BE2C (cell line): Measurements from ENCODE around the gene NAV2.

ENCODE experiments used
- DNase-seq: peaks from one replicate; pipeline ENCODE4 v3.0.0-alpha.2; 2020
- H3K27me3 ChIP-seq: fragments of 250-450 bp; sonication (Bioruptor Pico); 2 replicates; pipeline ENCODE4 v1.5.1; 2020; ENCODE audit warnings: mild to moderate bottlenecking
- H3K36me3 ChIP-seq: fragments of 250-450 bp; sonication (Bioruptor Pico); 2 replicates; pipeline ENCODE4 v1.5.1; 2020; ENCODE audit warnings: mild to moderate bottlenecking
- H3K4me1 ChIP-seq: fragments of 250-450 bp; sonication (Bioruptor Pico); 2 replicates; pipeline ENCODE4 v1.5.1; 2020
- H3K4me3 ChIP-seq: 2 replicates; pipeline ENCODE4 v1.5.1; 2011; ENCODE audit warnings: low read depth, low read length
- H3K9me3 ChIP-seq: fragments of 250-450 bp; sonication (Bioruptor Pico); 2 replicates; pipeline ENCODE4 v1.5.1; 2020
- CTCF ChIP-seq: IDR thresholded peaks from 2 replicates; pipeline ENCODE4 v1.5.1; 2012; ENCODE audit warnings: mild to moderate bottlenecking, low read depth, low read length

NAV2 gene

GRCh38 chr11:20111871-20112270 is 399.2 kb downstream of the NAV2 start:
- Histone ChIP-seq H3K4me1 (peaks cover 9% of the 10 kb centered on the region), H3K4me3 (no peak overlapping the region), H3K36me3 (no peaks in the 10 kb centered on the region), H3K27me3 (no peaks in the 10 kb centered on the region), H3K9me3 (no peaks in the 10 kb centered on the region)
- no peak for TF ChIP-seq CTCF
- no peak for DNase-seq

- TF ChIP-seq CTCF: no peak
- Histone ChIP-seq H3K27me3 (no peaks in the 10 kb centered on the region), H3K9me3 (no peaks in the 10 kb centered on the region), H3K4me1 (peaks cover 9% of the 10 kb centered on the region), H3K4me3 (no peak overlapping the region; the same call in 1 of the 2 replicates), H3K36me3 (no peaks in the 10 kb centered on the region)
- peak; percentile 71 for DNase-seq
Observed at GRCh38 chr11:20112291-20113148, 399.9 kb downstream of the NAV2 start.

- Histone ChIP-seq H3K9me3 (no peaks in the 10 kb centered on the region), H3K4me3 (no peak overlapping the region), H3K4me1 (peaks cover 9% of the 10 kb centered on the region), H3K36me3 (no peaks in the 10 kb centered on the region), H3K27me3 (no peaks in the 10 kb centered on the region)
- DNase-seq: no peak
- no peak for TF ChIP-seq CTCF
Observed at GRCh38 chr11:20113149-20113438, 400.5 kb downstream of the NAV2 start.

GRCh38 chr11:20114588-20114987 is 402.0 kb downstream of the NAV2 start:
- H3K36me3 ChIP-seq: no peaks in the 10 kb centered on the region
- H3K4me3 ChIP-seq: no peak overlapping the region
- peaks cover 9% of the 10 kb centered on the region for H3K4me1 ChIP-seq
- H3K9me3 ChIP-seq: no peaks in the 10 kb centered on the region
- no peak for TF ChIP-seq CTCF
- DNase-seq: no peak
- no peaks in the 10 kb centered on the region for H3K27me3 ChIP-seq

GRCh38 chr11:20116825-20117224 is 404.2 kb downstream of the NAV2 start:
- no peaks in the 10 kb centered on the region for H3K36me3 ChIP-seq
- H3K27me3 ChIP-seq: no peaks in the 10 kb centered on the region
- no peaks in the 10 kb centered on the region for H3K9me3 ChIP-seq
- H3K4me1 ChIP-seq: peaks cover 7% of the 10 kb centered on the region; the same call in 1 of the 2 replicates
- no peak for TF ChIP-seq CTCF
- no peak for DNase-seq
- H3K4me3 ChIP-seq: no peak overlapping the region

GRCh38 chr11:20117291-20117690 is 404.7 kb downstream of the NAV2 start:
- Histone ChIP-seq H3K4me3 (no peak overlapping the region), H3K36me3 (no peaks in the 10 kb centered on the region), H3K9me3 (no peaks in the 10 kb centered on the region), H3K4me1 (peaks cover 3% of the 10 kb centered on the region; the same call in 1 of the 2 replicates), H3K27me3 (no peaks in the 10 kb centered on the region)
- no peak for TF ChIP-seq CTCF
- DNase-seq: no peak
